Aorta (tissue), 5 donors: ENCODE results near the gene NMD3. TPM values are rescaled to one million over a fixed set of nuclear protein-coding genes. Genes with fewer than 3 reads are reported as not detected.

ENCODE experiments used
- ATAC-seq: fragments of 200-7000 bp; cut with Tn5 transposase; one replicate; pipeline ENCODE4 v1.9.1; 2022; ENCODE audit warnings: moderate library complexity; ENCODE audit not compliant: low FRiP score
- DNase-seq, 2 donors: peaks; one replicate each; pipeline ENCODE4 v3.0.0-alpha.2; 2020
- H3K27ac ChIP-seq, 2 donors: one replicate each; pipeline ENCODE4 v1.5.1; 2013; ENCODE audit warnings: low read length in 2 of 2, mild to moderate bottlenecking in 2 of 2, moderate library complexity in 2 of 2, control low read depth in 1 of 2, inconsistent platforms in 1 of 2, low read depth in 1 of 2
- H3K27me3 ChIP-seq, 2 donors: one replicate each; pipeline ENCODE4 v1.6.1; 2013; ENCODE audit warnings: control low read depth in 1 of 2, low read length in 1 of 2, mild to moderate bottlenecking in 1 of 2, moderate library complexity in 1 of 2; ENCODE audit not compliant: insufficient read depth in 2 of 2, control insufficient read depth in 1 of 2
- H3K36me3 ChIP-seq, 2 donors: one replicate each; pipeline ENCODE4 v1.6.1; 2013; ENCODE audit warnings: control low read depth in 1 of 2, low read length in 1 of 2, mild to moderate bottlenecking in 1 of 2; ENCODE audit not compliant: insufficient read depth in 2 of 2, control insufficient read depth in 1 of 2
- H3K4me1 ChIP-seq, 2 donors: one replicate each; pipeline ENCODE4 v1.6.1; 2013; ENCODE audit warnings: low read length in 2 of 2, control low read depth in 1 of 2, mild to moderate bottlenecking in 1 of 2, moderate library complexity in 1 of 2; ENCODE audit not compliant: insufficient read depth in 2 of 2, control insufficient read depth in 1 of 2
- H3K4me3 ChIP-seq, 2 donors: one replicate each; pipeline ENCODE4 v1.5.1; 2013; ENCODE audit warnings: low read length in 2 of 2, control low read depth in 1 of 2, mild to moderate bottlenecking in 1 of 2
- H3K9me3 ChIP-seq: one replicate; pipeline ENCODE4 v1.6.1; 2013; ENCODE audit warnings: mild to moderate bottlenecking, low read length; ENCODE audit not compliant: control insufficient read depth
- WGBS, 2 donors: extraction: QIAGEN DNeasy Blood & Tissue Kit; methylation state at CpG; one replicate each; pipeline ENCODE4 v1.1.7; 2013; 5-methylcytosine and 5-hydroxymethylcytosine counted together
- intact Hi-C, 2 donors: fragments of 100-400 bp; cut with DNase I; formaldehyde crosslinking; loops; one replicate each; pipeline versions ENCODE4 v1.14.2 to v1.15.0; 2022
- polyA plus RNA-seq, 2 donors: library from polyadenylated mRNA; stranded (reverse); fragments of 200-250 nt; gene quantifications; one replicate each; pipeline ENCODE4 v1.2.3, GENCODE V29; 2013
- total RNA-seq, 2 donors: library from RNA; stranded (reverse); fragmentation: NEBNext Ultra II Directional; extraction: Animal tissue kit (Norgen Biotek cat#: 25700); gene quantifications; one replicate each; pipeline ENCODE4 v1.2.1, GENCODE V29; 2021
- donor health status: healthy with polysubstance abuse.
- donor health status: Bipolar disorder and iron deficiency.
- donor health status: DM: no; HTN: no; CAD: no.
- donor health status: DM: no; HTN: no; CAD: no.
- donor health status: DM: yes; HTN: yes; CAD: no.

NMD3 gene
- total and polyA plus RNA-seq, 4 donors: 37.9 to 56.5 (median 46.2) TPM

- H3K27me3 ChIP-seq: no peaks in the 10 kb centered on the region
- DNase-seq (no peak), ATAC-seq (no peak)
- no peak overlapping the region for H3K4me3 ChIP-seq
- intact Hi-C loops: no loop called here
- WGBS, 2 donors: 0 to 6% methylated on average over 1 of the region's 1 CpG
- no peaks in the 10 kb centered on the region for H3K36me3 ChIP-seq
- no peaks in the 10 kb centered on the region for H3K4me1 ChIP-seq
- peaks cover 2% of the 10 kb centered on the region for H3K9me3 ChIP-seq
- no peak overlapping the region for H3K27ac ChIP-seq
Measured at GRCh38 chr3:161266731-161267150, 45.6 kb downstream of the NMD3 start.

- no peak for ATAC-seq
Measured at GRCh38 chr3:161267646-161268045, 46.5 kb downstream of the NMD3 start.

GRCh38 chr3:161268601-161269000, 47.5 kb downstream of the NMD3 start:
- ATAC-seq: no peak
- no peak for DNase-seq
- H3K36me3 ChIP-seq: no peaks in the 10 kb centered on the region
- H3K4me1 ChIP-seq: no peaks in the 10 kb centered on the region
- H3K27ac ChIP-seq: no peak overlapping the region
- no peak overlapping the region for H3K4me3 ChIP-seq
- WGBS, 2 donors: 90 to 95% methylated on average over 3 of the region's 3 CpGs
- peaks cover 2% of the 10 kb centered on the region for H3K9me3 ChIP-seq
- H3K27me3 ChIP-seq: no peaks in the 10 kb centered on the region
- intact Hi-C loops: no loop called here

More at GRCh38 chr3:161267646-161268045, 46.5 kb downstream of the NMD3 start:
- H3K27me3 ChIP-seq: no peaks in the 10 kb centered on the region
- no peak for DNase-seq
- H3K9me3 ChIP-seq: peaks cover 2% of the 10 kb centered on the region
- H3K27ac ChIP-seq: no peak overlapping the region
- intact Hi-C loops: no loop called here
- 72 to 78% methylated on average over 3 of the region's 3 CpGs for WGBS, 2 donors
- H3K4me3 ChIP-seq: no peak overlapping the region
- H3K4me1 ChIP-seq: no peaks in the 10 kb centered on the region
- H3K36me3 ChIP-seq: no peaks in the 10 kb centered on the region

GRCh38 chr3:161270991-161271390, 49.9 kb downstream of the NMD3 start:
- Histone ChIP-seq H3K4me3 (no peak overlapping the region), H3K27me3 (no peaks in the 10 kb centered on the region), H3K27ac (no peak overlapping the region), H3K9me3 (no peaks in the 10 kb centered on the region), H3K36me3 (peaks cover 0 to 3% of the 10 kb centered on the region in 2 donors), H3K4me1 (no peaks in the 10 kb centered on the region)
- DNase-seq: no peak
- no peak for ATAC-seq
- intact Hi-C loops: loop anchor here in 1 of 2 donors (5.0 to 10.0 kb wide), 2 partner anchors 136 to 316 kb away; no protein-coding TSS in a partner anchor
- WGBS, 2 donors: 93% methylated on average over 4 of the region's 4 CpGs

GRCh38 chr3:161271646-161272045, 50.5 kb downstream of the NMD3 start:
- Histone ChIP-seq H3K27ac (no peak overlapping the region), H3K9me3 (no peaks in the 10 kb centered on the region), H3K4me1 (no peaks in the 10 kb centered on the region), H3K4me3 (no peak overlapping the region), H3K27me3 (no peaks in the 10 kb centered on the region), H3K36me3 (peaks cover 0 to 3% of the 10 kb centered on the region in 2 donors)
- DNase-seq (no peak), ATAC-seq (no peak)
- intact Hi-C loops: loop anchor here (2.0 to 10.0 kb wide), 3 partner anchors 136 to 317 kb away; no protein-coding TSS in a partner anchor
- WGBS, 2 donors: 87 to 100% methylated on average over 2 of the region's 2 CpGs

- 92 to 94% methylated on average over 2 of the region's 2 CpGs for WGBS, 2 donors
- no peak overlapping the region for H3K4me3 ChIP-seq
- H3K36me3 ChIP-seq: peaks cover 0 to 3% of the 10 kb centered on the region in 2 donors
- H3K27ac ChIP-seq: no peak overlapping the region
- no peaks in the 10 kb centered on the region for H3K27me3 ChIP-seq
- intact Hi-C loops: loop anchor here (2.0 to 10.0 kb wide), 3 partner anchors 135 to 318 kb away; no protein-coding TSS in a partner anchor
- no peaks in the 10 kb centered on the region for H3K4me1 ChIP-seq
- ATAC-seq (no peak), DNase-seq (no peak)
- H3K9me3 ChIP-seq: no peaks in the 10 kb centered on the region
Measured at GRCh38 chr3:161272524-161272923, 51.4 kb downstream of the NMD3 start.

GRCh38 chr3:161273589-161274218, 52.6 kb downstream of the NMD3 start:
- DNase-seq (no peak), ATAC-seq (no peak)
- Histone ChIP-seq H3K36me3 (peaks cover 0 to 3% of the 10 kb centered on the region in 2 donors), H3K4me3 (no peak overlapping the region), H3K27me3 (no peaks in the 10 kb centered on the region), H3K27ac (no peak overlapping the region), H3K9me3 (no peaks in the 10 kb centered on the region), H3K4me1 (no peaks in the 10 kb centered on the region)
- WGBS, 2 donors: 38 to 48% methylated on average over 3 of the region's 3 CpGs
- intact Hi-C loops: loop anchor here (2.0 to 10.0 kb wide), 4 partner anchors 134 to 319 kb away; no protein-coding TSS in a partner anchor

GRCh38 chr3:161274691-161275298, 53.7 kb downstream of the NMD3 start:
- intact Hi-C loops: loop anchor here in 1 of 2 donors (2.0 to 10.0 kb wide), 3 partner anchors 133 to 320 kb away; no protein-coding TSS in a partner anchor
- H3K27me3 ChIP-seq: no peaks in the 10 kb centered on the region
- ATAC-seq (no peak), DNase-seq (no peak)
- no peak overlapping the region for H3K4me3 ChIP-seq
- WGBS, 2 donors: 75 to 84% methylated on average over 4 of the region's 4 CpGs
- no peaks in the 10 kb centered on the region for H3K9me3 ChIP-seq
- H3K36me3 ChIP-seq: peaks cover 0 to 3% of the 10 kb centered on the region in 2 donors
- H3K27ac ChIP-seq: no peak overlapping the region
- H3K4me1 ChIP-seq: no peaks in the 10 kb centered on the region
